HG02981 (cell line): ENCODE results near the gene AKAP9.
"Not testable (repeated sequence)": the region's sequence is repeated elsewhere in the genome, so short reads cannot be mapped to it uniquely, and the experiment has no call there.

Experiments used
- ATAC-seq: cut with Tn5 transposase; IDR thresholded peaks from one replicate; pipeline ENCODE4 v1.9.1; 2021; ENCODE audit warnings: mild to moderate bottlenecking, moderate library complexity; ENCODE audit not compliant: unreplicated experiment

The AKAP9 gene

GRCh38 chr7:92057375-92057774 lies 116.7 kb downstream of the AKAP9 start:
- no peak for ATAC-seq

- peak; percentile 65 for ATAC-seq
These were observed 117.4 kb downstream of the AKAP9 start for GRCh38 chr7:92058040-92058439.

- ATAC-seq = no peak
These were observed 118.2 kb downstream of the AKAP9 start for GRCh38 chr7:92058899-92059298.

- ATAC-seq = no peak
These were observed 120.5 kb downstream of the AKAP9 start for GRCh38 chr7:92061154-92061553.

GRCh38 chr7:92064438-92065029 lies 123.9 kb downstream of the AKAP9 start:
- no peak for ATAC-seq

- no peak for ATAC-seq
These were observed 130.4 kb downstream of the AKAP9 start for GRCh38 chr7:92071032-92071431.

GRCh38 chr7:92072121-92072520 lies 131.5 kb downstream of the AKAP9 start:
- ATAC-seq = no peak

GRCh38 chr7:92072708-92073107 lies 132.0 kb downstream of the AKAP9 start:
- no peak for ATAC-seq

GRCh38 chr7:92075455-92076158 lies 134.9 kb downstream of the AKAP9 start:
- peak; percentile 88 for ATAC-seq

GRCh38 chr7:92076509-92076908 lies 135.8 kb downstream of the AKAP9 start:
- ATAC-seq = no peak

GRCh38 chr7:92083922-92084321 lies 143.3 kb downstream of the AKAP9 start:
- not testable (repeated sequence) for ATAC-seq

GRCh38 chr7:92088266-92088665 lies 147.6 kb downstream of the AKAP9 start:
- ATAC-seq = no peak

- no peak for ATAC-seq
These were observed 151.5 kb downstream of the AKAP9 start for GRCh38 chr7:92092210-92092609.

- no peak for ATAC-seq
These were observed 154.7 kb downstream of the AKAP9 start for GRCh38 chr7:92095380-92095779.

- no peak for ATAC-seq
These were observed 159.9 kb downstream of the AKAP9 start for GRCh38 chr7:92100534-92100933.

GRCh38 chr7:92102862-92103261 lies 162.2 kb downstream of the AKAP9 start:
- not testable (repeated sequence) for ATAC-seq

- no peak for ATAC-seq
These were observed 168.2 kb downstream of the AKAP9 start for GRCh38 chr7:92108821-92109220.

GRCh38 chr7:92110857-92111256 lies 170.2 kb downstream of the AKAP9 start:
- ATAC-seq = no peak

GRCh38 chr7:92115821-92116220 lies 175.2 kb downstream of the AKAP9 start:
- ATAC-seq = no peak

- ATAC-seq = no peak
These were observed 176.3 kb downstream of the AKAP9 start for GRCh38 chr7:92116949-92117348.

GRCh38 chr7:92119213-92119759 lies 178.6 kb downstream of the AKAP9 start:
- ATAC-seq = no peak

GRCh38 chr7:92121681-92122080 lies 181.0 kb downstream of the AKAP9 start:
- no peak for ATAC-seq
